Activated gamma-delta T cell treated with anti-CD3 and anti-CD28 coated beads, Interleukin-2, amount 50 U/mL, for 16 hours (primary cell): Measurements from ENCODE around the gene VPS35.
"Not testable (repeated sequence)": the region's sequence is repeated elsewhere in the genome, so short reads cannot be mapped to it uniquely, and the experiment has no call there.

ENCODE experiments used
- DNase-seq: peaks from one replicate; pipeline ENCODE4 v3.0.0-alpha.2; 2020; ENCODE audit warnings: low read depth

Gene VPS35

DNA sequence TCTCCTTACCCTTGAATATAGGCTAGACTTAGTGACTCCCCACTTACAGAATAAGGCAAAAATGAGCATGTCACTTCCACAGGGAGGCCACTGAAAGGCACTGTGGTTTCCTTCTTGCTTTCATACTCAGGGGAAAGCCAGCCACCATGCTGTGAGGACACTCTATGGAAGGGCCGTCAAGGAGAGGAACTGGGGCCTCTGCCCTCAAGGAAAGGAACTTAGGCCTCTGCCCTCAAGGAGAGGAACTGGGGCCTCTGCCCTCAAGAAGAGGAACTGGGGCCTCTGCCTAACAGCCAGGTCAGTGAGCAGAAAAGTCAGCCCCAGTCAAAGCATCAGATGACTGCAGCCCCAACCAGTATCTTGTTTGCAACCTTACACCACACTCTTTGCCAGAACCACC, 30.1 kb downstream of the VPS35 start:
- DNase-seq = no peak

DNA sequence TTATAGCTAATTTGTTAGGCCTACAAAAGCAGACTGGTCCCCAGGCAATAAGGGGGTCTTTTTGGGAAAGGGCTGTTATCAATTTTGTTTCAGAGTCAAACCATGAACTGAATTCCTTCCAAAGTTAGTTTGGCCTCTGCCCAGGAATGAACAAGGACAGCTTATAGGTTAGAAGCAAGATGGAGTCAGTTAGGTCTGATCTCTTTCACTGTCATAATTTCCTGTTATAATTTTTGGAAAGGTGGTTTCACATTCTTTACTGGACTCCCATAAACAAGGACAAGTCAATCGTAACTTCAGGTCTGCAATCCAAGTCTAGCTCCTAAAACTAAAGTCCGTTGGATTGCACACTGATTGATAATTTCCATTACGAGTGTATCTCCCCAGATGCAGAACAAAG, 37.7 kb downstream of the VPS35 start:
- no peak for DNase-seq

DNA sequence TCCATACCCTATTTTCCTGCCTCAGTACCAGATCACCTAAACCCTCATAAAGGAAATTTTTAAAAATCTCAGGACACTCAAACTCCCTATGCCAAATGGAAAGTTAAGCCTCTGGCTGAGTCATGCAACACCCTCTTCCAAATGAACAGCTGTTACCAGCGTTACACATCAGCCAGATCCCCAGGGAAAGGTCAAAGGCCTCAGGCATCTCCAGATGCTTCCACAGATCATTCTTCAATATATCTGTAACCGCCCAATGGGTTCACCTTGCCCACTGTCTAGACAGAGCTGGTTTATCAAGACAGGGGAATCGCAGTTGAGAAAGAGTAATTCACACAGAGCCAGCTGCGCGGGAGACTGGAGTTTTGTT, 38.7 kb downstream of the VPS35 start:
- DNase-seq = no peak

DNA sequence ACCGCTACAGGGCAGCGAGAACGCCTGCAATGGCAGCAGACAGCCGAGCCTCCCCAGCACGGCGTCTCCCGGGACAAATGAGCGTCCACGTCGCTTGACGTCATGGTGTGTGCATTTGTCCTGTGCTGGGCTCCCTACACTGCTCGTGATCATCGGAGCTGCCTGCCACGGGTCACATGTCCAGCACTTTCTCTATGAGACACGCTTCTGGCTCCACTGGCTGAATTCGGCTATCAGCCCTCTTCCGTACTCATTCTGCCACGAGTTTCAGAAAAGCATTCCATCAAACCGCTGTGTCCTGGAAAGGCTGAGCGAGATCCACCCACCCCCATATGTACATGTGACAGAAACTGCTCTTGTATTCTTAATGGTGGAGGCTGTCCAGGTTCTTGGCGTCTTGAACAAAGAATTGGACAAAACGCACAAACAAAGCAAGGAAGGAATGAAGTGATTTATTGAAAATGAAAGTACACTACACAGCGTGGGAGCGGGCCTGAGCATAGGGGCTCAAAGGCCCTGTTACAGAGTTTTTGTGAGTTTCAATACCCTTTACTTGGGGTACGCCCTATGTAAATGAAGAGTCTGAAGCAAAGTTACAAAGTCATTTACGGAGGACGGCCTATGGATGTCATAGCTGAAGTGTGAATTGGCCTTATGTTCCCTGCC, 39.3 kb downstream of the VPS35 start:
- DNase-seq = no peak

DNA sequence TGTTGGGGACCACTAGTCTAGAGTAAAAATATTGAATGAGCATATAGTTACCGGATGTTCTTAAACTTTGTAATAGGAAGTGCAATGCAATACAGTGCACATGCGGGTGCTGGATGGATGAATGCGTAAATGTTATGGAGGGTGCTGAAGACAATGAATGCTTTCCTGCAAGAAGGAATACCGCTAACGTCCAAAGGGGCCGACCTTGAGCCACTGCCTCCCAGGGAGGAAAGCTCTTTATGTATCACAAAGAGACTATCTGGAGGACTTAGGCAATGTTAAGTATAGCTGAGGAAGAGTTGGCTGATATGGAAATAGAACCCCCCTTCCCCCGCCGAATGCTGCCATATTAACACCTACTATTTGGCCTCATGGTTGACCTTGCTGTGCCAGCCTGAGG, 40.3 kb downstream of the VPS35 start:
- no peak for DNase-seq

DNA sequence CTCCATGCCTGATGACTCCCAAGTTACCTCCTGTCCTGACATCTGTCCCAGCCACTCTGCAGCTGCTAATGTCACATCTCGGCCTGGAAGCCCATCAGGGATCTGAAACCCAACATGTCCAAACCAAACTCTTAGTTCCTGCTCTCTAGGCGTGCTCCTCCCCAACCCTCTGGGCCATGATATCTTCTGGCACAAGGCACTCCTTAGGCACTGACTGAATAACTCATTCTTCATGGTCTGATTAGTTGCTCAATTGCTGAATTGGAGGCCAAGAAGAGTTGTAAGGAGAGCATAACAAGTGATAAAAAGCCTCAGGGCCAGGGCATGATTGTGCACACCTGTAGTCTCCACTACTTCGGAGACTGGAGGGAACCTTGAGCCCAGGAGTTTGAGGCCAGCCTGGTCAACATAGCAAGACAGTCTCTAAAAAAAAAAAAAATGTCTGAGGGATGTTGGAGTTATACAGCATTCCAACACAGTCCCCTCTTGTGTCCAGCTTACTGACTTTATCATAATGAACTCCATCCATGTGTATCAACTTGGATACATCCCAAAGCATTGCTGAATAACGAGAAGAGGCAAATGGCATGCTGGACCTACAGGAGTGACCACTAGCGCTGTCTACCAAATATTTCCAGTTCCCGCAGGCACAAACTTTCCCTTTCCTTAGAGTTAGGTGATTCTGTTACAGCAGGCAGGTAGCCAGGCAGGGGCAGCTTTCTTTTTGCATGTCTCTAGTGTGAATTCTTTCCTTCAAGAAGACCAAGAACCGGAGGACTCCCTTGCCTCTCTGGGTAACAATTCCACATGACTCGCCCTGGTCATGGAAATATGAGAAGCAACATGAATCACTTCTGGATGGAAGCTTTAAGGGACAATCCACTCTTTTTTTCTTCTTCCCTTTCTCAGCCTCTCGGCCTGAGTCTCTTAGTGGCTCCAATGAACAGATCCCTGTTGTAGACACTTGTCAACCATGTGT, 49.7 kb downstream of the VPS35 start:
- DNase-seq = no peak

DNA sequence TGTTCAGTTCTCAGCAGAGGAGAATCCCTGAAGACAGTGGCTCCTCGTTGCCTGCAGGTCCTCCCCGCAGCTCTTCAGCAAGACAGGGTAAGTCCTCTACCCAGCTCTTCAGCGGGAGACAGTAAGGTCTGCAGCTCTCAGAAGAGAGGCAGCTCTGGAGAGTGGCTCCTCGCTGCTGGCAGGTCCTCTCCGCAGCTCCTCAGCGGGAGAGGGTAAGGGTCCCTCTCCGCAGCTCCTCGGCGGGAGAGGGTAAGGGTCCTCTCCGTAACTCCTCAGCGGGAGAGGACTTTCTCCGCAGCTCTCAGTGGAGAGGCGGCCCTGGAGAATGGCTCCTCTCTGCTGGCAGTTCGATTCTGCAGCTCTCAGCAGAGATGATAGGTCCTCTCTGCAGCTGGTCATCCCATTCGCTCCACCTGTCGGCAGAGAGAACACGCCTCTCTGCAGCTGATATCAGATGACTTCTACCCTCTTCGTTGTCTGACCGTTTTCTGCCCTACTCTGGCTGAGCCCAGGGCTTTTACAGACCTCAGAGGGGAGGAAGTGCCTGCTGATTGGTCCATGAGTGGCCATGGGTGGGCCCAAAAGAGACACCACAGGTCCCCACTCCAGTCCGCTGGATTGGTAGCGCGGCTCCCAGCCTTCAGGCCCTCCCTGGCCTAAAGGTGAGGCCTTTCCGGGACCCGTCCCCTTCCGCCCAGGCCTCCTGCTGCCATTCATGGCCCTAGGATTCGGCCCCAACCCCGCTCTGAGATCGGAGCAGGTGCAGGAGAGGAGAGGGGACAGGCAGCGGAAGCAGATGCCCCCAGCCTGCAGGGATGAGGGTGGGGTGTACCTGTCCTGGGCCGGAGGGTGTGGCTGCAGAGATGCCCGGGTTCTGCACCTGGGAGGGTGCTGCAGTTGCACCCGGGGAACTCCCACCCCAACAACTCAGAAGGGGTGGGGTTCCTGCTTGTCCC, 55.9 kb downstream of the VPS35 start:
- DNase-seq = no peak

DNA sequence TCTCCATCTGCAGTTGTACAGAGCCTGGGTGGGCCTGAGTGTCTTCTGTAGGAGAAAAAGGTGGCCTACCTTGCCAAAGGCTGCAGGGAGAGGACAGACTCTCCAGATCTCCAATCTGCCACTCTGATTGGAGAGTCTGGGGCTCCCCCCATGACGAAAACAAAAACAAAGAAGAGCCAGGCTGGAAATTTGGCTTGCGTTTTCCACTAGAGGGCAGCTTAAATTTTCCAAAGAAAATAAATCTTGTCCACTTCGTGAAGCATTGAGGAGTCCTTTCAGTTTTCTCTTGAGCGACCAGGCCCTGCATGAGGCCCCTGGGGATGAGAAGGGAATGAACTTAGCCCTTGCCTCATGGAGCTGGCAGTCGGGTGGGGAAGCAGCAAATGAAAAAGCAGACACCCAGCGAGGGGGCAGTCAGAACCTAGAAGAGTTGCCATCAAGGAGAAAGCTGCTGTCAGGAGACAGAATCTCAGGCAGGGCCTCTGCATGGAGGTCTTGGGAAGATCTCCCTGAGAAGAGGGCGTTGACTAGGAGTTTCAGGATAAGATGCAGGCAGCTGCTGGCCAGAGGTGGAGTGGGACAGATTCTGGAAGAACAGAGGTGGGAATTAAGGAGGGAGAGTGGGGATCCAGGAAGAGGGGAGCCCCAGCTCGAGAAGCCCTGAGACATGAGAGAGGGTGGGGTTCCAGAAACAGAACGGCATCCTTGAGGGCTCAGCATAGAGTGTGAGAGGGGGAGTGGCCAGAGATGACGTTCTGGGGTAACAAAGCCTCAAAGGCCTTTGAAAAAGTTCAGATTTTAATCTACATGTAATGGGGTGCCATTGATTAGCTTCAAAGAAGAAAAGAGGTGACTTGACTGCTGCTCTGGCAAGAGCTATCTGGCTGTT, 59.4 kb downstream of the VPS35 start:
- no peak for DNase-seq

DNA sequence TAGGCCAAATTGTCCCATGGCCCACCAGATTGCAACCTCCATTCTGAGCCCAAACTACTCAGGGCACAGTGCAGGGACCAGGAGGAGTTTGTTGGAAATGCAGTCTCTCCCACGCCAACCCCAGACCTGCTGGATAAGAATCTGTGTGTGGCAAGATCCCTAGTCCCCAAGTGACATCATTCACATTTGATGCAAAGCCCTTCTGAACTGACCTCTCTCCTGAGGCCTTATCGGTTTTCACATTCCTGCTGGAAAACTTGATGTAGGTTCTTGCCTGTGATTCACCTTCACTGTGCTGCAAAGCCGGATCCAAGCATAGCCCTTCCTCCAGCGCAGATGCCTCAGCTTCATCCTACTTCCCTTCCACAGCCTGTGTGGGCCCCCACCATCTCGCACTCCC, 61.2 kb downstream of the VPS35 start:
- DNase-seq = no peak

DNA sequence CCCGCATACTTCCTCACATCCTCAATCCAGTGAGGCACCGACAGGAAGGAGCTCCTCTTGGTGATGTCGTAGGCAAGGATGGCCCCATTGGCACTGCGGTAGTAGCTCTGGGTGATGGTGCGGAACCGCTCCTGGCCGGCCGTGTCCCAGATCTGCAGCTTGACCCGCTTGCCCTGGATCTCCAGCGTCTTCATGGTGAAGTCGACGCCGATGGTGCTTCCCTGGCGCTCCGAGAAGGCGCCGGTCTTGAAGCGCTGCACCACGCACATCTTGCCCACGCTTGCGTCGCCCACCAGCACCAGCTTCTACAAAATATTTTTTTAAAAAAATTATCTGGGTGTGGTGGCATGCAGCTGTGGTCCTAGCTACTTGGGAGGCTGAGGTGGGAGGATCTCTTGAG, 62.3 kb downstream of the VPS35 start:
- DNase-seq = not testable (repeated sequence)

DNA sequence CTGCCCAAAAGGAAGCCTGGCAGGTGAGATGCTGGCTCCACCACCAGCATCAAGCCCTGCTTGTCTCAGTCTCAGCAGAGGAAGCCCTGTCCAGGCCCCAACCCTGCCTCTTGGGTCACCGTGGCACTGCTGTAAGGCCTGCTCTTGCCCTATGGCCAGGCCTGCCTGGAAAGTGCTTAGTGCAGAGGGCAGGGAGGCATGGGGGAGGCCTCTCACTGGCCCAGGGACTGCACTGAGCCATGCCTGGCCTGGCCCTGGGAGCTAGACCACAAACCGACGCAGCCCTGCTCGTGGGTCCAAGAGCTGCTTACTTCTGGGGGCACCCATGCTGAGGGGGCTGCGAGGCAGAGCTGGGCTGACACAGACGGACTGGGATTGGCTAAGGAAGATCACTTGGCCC, 64.1 kb downstream of the VPS35 start:
- not testable (repeated sequence) for DNase-seq

DNA sequence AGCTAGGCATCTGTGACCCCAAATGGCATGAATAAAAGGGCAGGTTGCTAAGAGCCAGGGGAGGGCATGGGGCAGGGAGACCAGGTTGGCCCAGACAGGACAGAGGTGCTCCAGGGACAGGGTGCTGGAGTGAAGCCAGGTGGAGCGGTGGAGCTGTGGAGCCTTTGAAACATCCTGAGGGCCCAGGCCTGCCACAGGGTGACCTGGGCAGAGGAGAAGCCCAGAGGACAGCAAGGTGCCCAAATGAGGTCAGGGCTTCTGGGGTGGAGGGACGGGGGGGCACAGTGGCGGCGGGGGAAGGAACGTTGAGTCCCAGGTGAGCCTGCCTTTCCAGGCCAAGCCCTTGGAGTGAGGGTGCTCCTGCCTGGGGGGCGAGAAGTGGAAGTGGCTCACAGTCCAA, 65.3 kb downstream of the VPS35 start:
- DNase-seq = not testable (repeated sequence)

DNA sequence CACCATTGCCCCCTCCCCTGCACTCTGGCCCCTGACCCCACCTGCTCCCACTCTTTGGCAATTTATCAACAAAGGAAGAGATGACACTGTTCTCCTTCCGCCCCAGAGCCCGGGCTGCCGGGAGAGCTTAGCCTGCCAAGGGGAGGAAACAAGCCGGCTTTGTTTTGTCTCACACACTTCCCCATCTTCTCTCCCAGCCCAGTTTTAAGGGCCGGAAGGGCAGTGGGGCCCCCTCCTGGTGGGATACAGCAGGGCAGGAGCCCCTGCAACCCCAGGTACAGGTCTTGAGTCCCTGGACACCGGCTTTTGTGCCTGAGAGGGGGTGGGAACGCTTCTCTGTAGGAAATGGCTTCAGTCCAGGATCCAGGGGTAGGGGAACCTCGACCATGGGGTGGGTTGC, 65.7 kb downstream of the VPS35 start:
- not testable (repeated sequence) for DNase-seq

DNA sequence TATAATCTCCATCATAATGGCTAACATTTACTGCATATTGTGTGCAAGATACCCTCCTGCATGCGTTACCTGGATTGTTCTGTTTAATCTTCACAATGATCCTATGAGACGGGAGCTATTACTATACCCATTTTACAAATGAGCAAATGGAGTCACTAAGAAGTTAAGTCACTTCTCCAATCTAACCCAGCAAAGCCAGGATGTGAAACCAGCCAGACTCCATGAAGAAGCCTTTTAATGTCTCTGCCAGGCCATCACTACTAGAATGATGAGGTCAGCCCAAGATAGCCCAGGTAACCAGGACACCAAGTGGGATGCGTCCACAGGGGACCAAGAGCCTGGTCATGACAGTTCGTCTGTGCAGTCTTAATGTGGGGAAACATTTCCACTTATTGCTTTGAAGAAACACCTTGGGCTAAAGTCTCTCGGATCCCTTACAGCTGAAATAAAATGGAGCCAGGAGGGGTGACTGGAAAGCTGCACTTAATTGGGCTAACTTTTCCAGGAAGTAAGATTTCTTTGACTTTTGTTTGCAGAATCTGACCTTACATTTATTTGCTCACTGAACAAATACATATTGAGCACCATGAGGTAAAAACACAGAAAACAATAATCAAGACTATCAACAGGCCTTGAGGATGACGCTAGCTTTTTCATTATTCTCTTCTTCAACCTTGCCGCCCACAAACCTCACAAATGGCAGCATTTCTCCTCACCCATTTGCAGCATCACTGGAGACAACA, 66.9 kb downstream of the VPS35 start:
- no peak for DNase-seq

DNA sequence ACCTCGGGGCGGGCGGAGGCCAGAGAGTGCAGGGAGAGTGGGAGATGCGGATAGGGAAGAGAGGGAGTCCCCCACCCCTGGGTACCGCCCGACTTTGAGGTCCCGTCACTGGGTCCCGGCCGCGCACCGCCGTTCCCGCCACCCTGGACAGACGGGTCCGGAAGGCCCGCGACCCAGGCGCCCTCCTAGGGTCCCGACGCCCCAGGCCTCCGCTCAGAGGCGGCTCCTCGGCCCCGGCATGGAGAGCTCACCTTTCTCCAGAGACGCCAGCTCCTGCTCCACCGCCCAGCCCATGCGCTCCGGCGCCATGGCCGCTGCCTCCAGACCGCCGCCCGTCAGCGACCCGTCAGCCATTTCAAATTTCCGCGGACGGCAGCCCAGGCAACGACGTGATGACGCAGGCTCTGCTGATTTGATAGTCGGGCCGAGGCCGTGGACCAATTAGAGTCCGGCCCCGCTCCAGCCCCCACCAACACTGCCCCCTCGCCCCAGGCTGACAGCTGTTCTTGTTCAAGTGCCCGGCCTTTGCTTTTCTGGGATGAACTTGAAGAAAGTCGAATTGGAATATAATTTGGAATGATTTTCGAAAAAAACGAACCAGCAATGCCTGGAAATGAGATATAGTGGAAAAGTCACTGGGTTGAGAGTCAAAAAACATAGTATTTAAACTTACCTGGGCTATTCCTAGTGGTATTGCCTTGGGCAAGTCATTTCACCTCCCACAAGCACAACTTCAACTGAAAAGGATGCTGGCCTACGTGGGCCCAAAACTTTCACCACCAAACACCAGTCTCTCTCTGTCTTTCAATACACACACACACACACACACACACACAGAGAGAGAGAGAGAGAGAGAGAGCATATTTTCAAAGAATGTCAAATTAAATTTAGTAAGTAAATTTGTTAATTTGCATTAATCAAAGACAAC, 67.7 kb downstream of the VPS35 start, which contains the start of gene SHCBP1:
Gene SHCBP1, minus strand, starts transcription at position 374 of the 928 bp plus-strand sequence. Its CDS starts 20 bp downstream, at position 354.
- DNase-seq = peak; percentile 32

DNA sequence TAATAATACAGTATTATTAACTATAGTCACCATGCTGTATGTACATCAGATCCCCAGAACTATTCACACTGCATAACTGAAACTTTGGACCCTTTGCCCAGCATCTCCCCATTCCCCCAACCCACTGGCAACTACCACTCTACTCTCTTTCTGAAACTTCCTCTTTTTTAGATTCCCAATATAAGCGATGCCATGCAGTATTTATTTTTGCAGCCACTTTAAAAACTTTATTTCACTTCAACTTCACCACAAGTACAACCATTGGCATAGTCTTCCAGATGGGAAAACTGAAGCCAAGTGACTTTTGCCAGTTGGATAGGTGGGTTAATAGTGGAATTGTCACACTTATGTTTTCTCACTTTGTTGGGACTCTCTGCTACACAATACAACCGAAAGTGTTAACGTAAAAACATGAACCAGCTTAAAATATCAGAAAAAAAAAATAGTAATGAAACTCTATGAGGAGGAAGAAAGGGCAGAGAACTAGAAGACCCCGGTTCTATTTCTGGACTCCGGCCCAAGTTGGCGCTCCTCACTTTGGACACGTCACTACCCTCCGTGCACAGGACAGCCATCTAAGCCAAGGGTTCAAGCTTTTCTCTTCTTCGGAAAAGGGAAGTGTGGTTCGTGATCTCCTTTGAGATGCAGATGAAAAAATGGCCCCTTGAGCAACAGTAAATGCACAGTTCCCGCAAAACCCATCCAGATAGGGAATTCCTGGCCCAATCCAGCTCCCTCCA, 68.5 kb downstream of the VPS35 start:
- no peak for DNase-seq

DNA sequence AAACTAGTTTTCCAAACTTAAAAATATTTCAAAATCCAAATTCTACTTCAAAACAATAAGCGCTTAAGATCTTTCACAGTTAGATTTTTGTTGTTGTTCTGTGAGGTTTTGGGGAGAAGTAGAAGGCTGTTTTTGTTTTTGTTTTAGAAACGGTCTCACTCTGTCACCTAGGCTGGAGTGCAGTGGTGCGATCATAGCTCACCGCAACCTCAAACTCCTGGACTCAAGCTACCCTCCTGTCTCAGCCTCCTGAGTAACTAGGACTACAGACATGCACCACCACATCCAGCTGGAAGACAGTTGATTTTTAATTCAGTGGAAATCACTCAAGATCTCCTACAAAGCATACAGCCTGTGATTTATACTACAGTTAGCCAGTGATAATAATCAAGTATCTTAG, 70.5 kb downstream of the VPS35 start:
- no peak for DNase-seq

DNA sequence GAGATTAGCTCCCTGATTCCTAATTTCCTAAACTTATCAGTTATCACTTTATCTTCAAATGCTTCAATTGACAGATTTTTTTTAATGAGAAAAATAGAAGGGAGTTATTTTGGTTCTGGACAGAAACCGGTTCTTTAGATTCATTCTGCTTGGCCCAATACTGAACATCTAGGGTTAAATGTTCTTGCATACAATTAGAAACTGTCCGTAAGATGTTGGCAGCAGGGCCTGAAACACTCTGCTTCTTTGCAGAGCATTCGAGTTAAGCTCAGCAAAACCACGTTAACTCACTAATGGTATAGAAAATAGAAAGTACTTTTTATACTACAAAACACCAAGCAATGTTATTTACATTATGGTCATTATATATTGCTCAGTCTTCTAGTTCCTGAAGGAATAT, 75.0 kb downstream of the VPS35 start:
- DNase-seq = no peak

DNA sequence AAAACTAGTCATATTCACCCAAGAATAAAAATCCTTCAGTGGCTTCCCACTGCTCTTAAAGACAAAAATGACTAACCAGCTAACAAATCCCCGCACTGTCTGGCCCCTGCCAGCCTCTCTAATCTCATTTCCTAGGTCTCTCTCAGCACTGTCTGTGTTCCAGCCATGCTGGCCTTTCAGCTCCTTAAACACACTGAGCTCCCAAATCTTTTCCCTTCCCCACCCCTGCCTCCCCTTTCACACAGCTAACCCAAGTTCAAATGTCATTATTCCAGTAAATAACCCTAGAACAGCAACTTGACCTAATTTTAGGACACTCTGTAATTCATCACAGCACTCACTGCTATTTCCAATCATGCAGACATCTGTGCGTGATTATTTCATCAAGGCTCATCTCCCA, 75.6 kb downstream of the VPS35 start:
- DNase-seq = no peak
